Measurements from ENCODE around the gene CDADC1. TPM values are rescaled to one million over a fixed set of nuclear protein-coding genes. Genes with fewer than 3 reads are reported as not detected.

The CDADC1 gene
- total RNA-seq, 1 donor from 2014 or later = 8.9 TPM

GRCh38 chr13:49240017-49240416, 7.7 kb upstream of the CDADC1 start:
- no peak overlapping the region for H3K4me3 Mint-ChIP-seq (ENCODE audit: unreplicated experiment)
- no peak overlapping the region for H3K27ac Mint-ChIP-seq (ENCODE audit: unreplicated experiment)
- no peaks in the 10 kb centered on the region for H3K4me1 Mint-ChIP-seq (ENCODE audit: low read depth)
- no peaks in the 10 kb centered on the region for H3K36me3 Mint-ChIP-seq (ENCODE audit: low read depth)
- no peak for DNase-seq (ENCODE audit: low spot score)
- no peaks in the 10 kb centered on the region for H3K27me3 Mint-ChIP-seq (ENCODE audit: low read depth)
- peak; percentile 83 for TF ChIP-seq CTCF (IDR thresholded peaks at IDR 0.05)
- no peaks in the 10 kb centered on the region for H3K9me3 Mint-ChIP-seq (ENCODE audit: low read depth)

GRCh38 chr13:49241296-49241695, 6.4 kb upstream of the CDADC1 start:
- no peak for TF ChIP-seq CTCF (IDR thresholded peaks at IDR 0.05)
- Mint-ChIP-seq H3K9me3 (ENCODE audit: low read depth) (no peaks in the 10 kb centered on the region), H3K36me3 (ENCODE audit: low read depth) (no peaks in the 10 kb centered on the region), H3K27ac (ENCODE audit: unreplicated experiment) (no peak overlapping the region), H3K4me3 (ENCODE audit: unreplicated experiment) (no peak overlapping the region), H3K4me1 (ENCODE audit: low read depth) (no peaks in the 10 kb centered on the region), H3K27me3 (ENCODE audit: low read depth) (no peaks in the 10 kb centered on the region)
- no peak for DNase-seq (ENCODE audit: low spot score)

GRCh38 chr13:49245101-49245500, 2.6 kb upstream of the CDADC1 start:
- H3K27me3 Mint-ChIP-seq (ENCODE audit: low read depth) = no peaks in the 10 kb centered on the region
- DNase-seq (ENCODE audit: low spot score) = no peak
- no peaks in the 10 kb centered on the region for H3K36me3 Mint-ChIP-seq (ENCODE audit: low read depth)
- TF ChIP-seq CTCF (IDR thresholded peaks at IDR 0.05) = no peak
- H3K9me3 Mint-ChIP-seq (ENCODE audit: low read depth) = no peaks in the 10 kb centered on the region
- H3K4me1 Mint-ChIP-seq (ENCODE audit: low read depth) = peaks cover 16% of the 10 kb centered on the region
- no peak overlapping the region for H3K27ac Mint-ChIP-seq (ENCODE audit: unreplicated experiment)
- H3K4me3 Mint-ChIP-seq (ENCODE audit: unreplicated experiment) = no peak overlapping the region

- TF ChIP-seq CTCF (IDR thresholded peaks at IDR 0.05) = no peak
- Mint-ChIP-seq H3K27ac (ENCODE audit: unreplicated experiment) (peak overlapping the region; percentile 99), H3K4me3 (ENCODE audit: unreplicated experiment) (peak overlapping the region; percentile 88), H3K4me1 (ENCODE audit: low read depth) (peaks cover 16% of the 10 kb centered on the region), H3K36me3 (ENCODE audit: low read depth) (peaks cover 2% of the 10 kb centered on the region), H3K9me3 (ENCODE audit: low read depth) (no peaks in the 10 kb centered on the region), H3K27me3 (ENCODE audit: low read depth) (no peaks in the 10 kb centered on the region)
- no peak for DNase-seq (ENCODE audit: low spot score)
Measured at GRCh38 chr13:49246850-49247642, 679 bp upstream of the CDADC1 start.

- H3K27me3 Mint-ChIP-seq (ENCODE audit: low read depth) = no peaks in the 10 kb centered on the region
- peaks cover 2% of the 10 kb centered on the region for H3K36me3 Mint-ChIP-seq (ENCODE audit: low read depth)
- DNase-seq (ENCODE audit: low spot score) = no peak
- peak overlapping the region; percentile 88 for H3K4me3 Mint-ChIP-seq (ENCODE audit: unreplicated experiment)
- no peaks in the 10 kb centered on the region for H3K9me3 Mint-ChIP-seq (ENCODE audit: low read depth)
- peak overlapping the region; percentile 99 for H3K27ac Mint-ChIP-seq (ENCODE audit: unreplicated experiment)
- peaks cover 16% of the 10 kb centered on the region for H3K4me1 Mint-ChIP-seq (ENCODE audit: low read depth)
- TF ChIP-seq CTCF (IDR thresholded peaks at IDR 0.05) = peak; percentile 68
Measured at GRCh38 chr13:49248622-49249002, 887 bp downstream of the CDADC1 start.

Measured in chondrocyte (in vitro differentiated cells).